H1 (cell line): ENCODE results near the gene PLG. TPM values are rescaled to one million over a fixed set of nuclear protein-coding genes. Genes with fewer than 3 reads are reported as not detected.

Source experiments
- CTCF ChIA-PET: fragments of 300-600 bp; sonication (Branson Sonifier 250); formaldehyde crosslinking; loops from one replicate; lab custom pipeline; 2021; ENCODE audit not compliant: partially characterized antibody; lab: Charles Lee
- POLR2A ChIA-PET: fragments of 300-600 bp; sonication (Branson Sonifier 250); formaldehyde crosslinking; loops from one replicate; lab custom pipeline; 2021; ENCODE audit warnings: inconsistent platforms; ENCODE audit not compliant: partially characterized antibody; lab: Charles Lee
- DNase-seq, 2 experiments: peaks; one replicate each; pipeline versions ENCODE4 v3.0.0 to v3.0.0-alpha.2; 2010 to 2022; ENCODE audit warnings: low spot score in 2 of 2, low read depth in 1 of 2, mixed read lengths in 1 of 2
- FAIRE-seq: peaks from 2 replicates; lab custom pipeline; 2011; peaks lifted over from hg19 to GRCh38; lab: Jason Lieb, UNC
- H2AFZ ChIP-seq: 2 replicates; pipeline ENCODE4 v1.8.1; 2012; ENCODE audit warnings: low read length, inconsistent platforms
- H2AK5ac ChIP-seq: 2 replicates; pipeline ENCODE4 v1.6.1; 2013; ENCODE audit warnings: low read depth, low read length
- H2BK120ac ChIP-seq: replicated peaks from 2 replicates; pipeline ENCODE3; 2013; ENCODE audit warnings: low read depth, low read length, inconsistent platforms
- H2BK12ac ChIP-seq: 2 replicates; pipeline ENCODE4 v1.6.1; 2013; ENCODE audit warnings: low read depth, low read length
- H2BK15ac ChIP-seq: 2 replicates; pipeline ENCODE4 v1.6.1; 2013; ENCODE audit warnings: low read length
- H2BK20ac ChIP-seq: 2 replicates; pipeline ENCODE4 v1.6.1; 2013; ENCODE audit warnings: low read length
- H2BK5ac ChIP-seq: 2 replicates; pipeline ENCODE4 v1.6.1; 2013; ENCODE audit warnings: low read depth, low read length
- H3K14ac ChIP-seq: 2 replicates; pipeline ENCODE4 v1.6.1; 2013; ENCODE audit warnings: inconsistent platforms; ENCODE audit not compliant: insufficient read length
- H3K18ac ChIP-seq: 2 replicates; pipeline ENCODE4 v1.6.1; 2013; ENCODE audit warnings: low read length; ENCODE audit errors: extremely low read depth
- H3K23ac ChIP-seq: 2 replicates; pipeline ENCODE4 v1.6.1; 2013; ENCODE audit warnings: inconsistent platforms; ENCODE audit not compliant: insufficient read length
- H3K23me2 ChIP-seq: 2 replicates; pipeline ENCODE4 v1.6.1; 2013; ENCODE audit warnings: low read depth, low read length
- H3K27ac ChIP-seq: 2 replicates; pipeline ENCODE4 v1.6.1; 2011; ENCODE audit warnings: low read depth, low read length, inconsistent platforms
- H3K27me3 ChIP-seq, 4 experiments: replicated peaks in 1 of 4; 1 replicate in 1 of 4; 2 replicates in 3 of 4; pipeline versions ENCODE4 v1.6.1 to v1.8.1; 2011 to 2013; ENCODE audit warnings: low read length in 3 of 4, mild to moderate bottlenecking in 3 of 4, inconsistent platforms in 2 of 4, mixed read lengths in 2 of 4, moderate library complexity in 1 of 4; ENCODE audit not compliant: control insufficient read depth in 3 of 4, insufficient read depth in 3 of 4; ENCODE audit errors: extremely low read depth in 1 of 4
- H3K36me3 ChIP-seq, 4 experiments: 2 replicates each; pipeline versions ENCODE4 v1.6.1 to v1.8.1; 2011 to 2013; ENCODE audit warnings: mild to moderate bottlenecking in 4 of 4, low read length in 3 of 4, moderate library complexity in 2 of 4, control low read depth in 1 of 4, inconsistent platforms in 1 of 4; ENCODE audit not compliant: insufficient read depth in 4 of 4, control insufficient read depth in 2 of 4
- H3K4ac ChIP-seq: replicated peaks from 2 replicates; pipeline ENCODE3; 2013; ENCODE audit warnings: low read length, low read depth, mixed read lengths, inconsistent platforms; ENCODE audit not compliant: insufficient read length
- H3K4me1 ChIP-seq, 4 experiments: replicated peaks in 1 of 4; 1 replicate in 1 of 4; 2 replicates in 3 of 4; pipeline versions ENCODE4 v1.6.1 to v1.8.1; 2011 to 2013; ENCODE audit warnings: low read length in 3 of 4, inconsistent platforms in 2 of 4, mixed read lengths in 1 of 4; ENCODE audit not compliant: insufficient read depth in 4 of 4, control insufficient read depth in 3 of 4
- H3K4me2 ChIP-seq, 2 experiments: 2 replicates each; pipeline versions ENCODE4 v1.6.1 to v1.8.1; 2011 to 2013; ENCODE audit warnings: low read depth in 2 of 2, low read length in 2 of 2, control low read depth in 1 of 2, inconsistent platforms in 1 of 2, mild to moderate bottlenecking in 1 of 2; ENCODE audit not compliant: insufficient read depth in 1 of 2
- H3K4me3 ChIP-seq, 4 experiments: fragments of 200-600, 300-600 bp in 1 of 4; sonication (generic), shearing (Covaris generic), sonication (Bioruptor Twin) in 1 of 4; 2 replicates each; pipeline versions ENCODE4 v1.5.1 to v1.8.1; 2011 to 2016; ENCODE audit warnings: low read length in 4 of 4, low read depth in 3 of 4, control low read depth in 2 of 4, inconsistent platforms in 2 of 4, mild to moderate bottlenecking in 2 of 4, mixed read lengths in 1 of 4, moderate library complexity in 1 of 4; ENCODE audit not compliant: insufficient read depth in 2 of 4; ENCODE audit errors: extremely low read depth in 1 of 4
- H3K56ac ChIP-seq: replicated peaks from 2 replicates; pipeline ENCODE3; 2013; ENCODE audit warnings: low read depth, mild to moderate bottlenecking, mixed read lengths, low read length, inconsistent platforms; ENCODE audit not compliant: insufficient read length
- H3K79me1 ChIP-seq: 2 replicates; pipeline ENCODE4 v1.6.1; 2013; ENCODE audit warnings: low read depth, low read length, control low read depth
- H3K79me2 ChIP-seq, 2 experiments: 2 replicates each; pipeline versions ENCODE4 v1.6.1 to v1.8.1; 2012 to 2013; ENCODE audit warnings: low read length in 2 of 2, mild to moderate bottlenecking in 2 of 2, inconsistent platforms in 1 of 2; ENCODE audit not compliant: insufficient read depth in 2 of 2, control insufficient read depth in 1 of 2
- H3K9ac ChIP-seq, 4 experiments: replicated peaks in 1 of 4; 1 replicate in 1 of 4; 2 replicates in 3 of 4; pipeline versions ENCODE4 v1.6.1 to v1.8.1; 2011 to 2013; ENCODE audit warnings: low read depth in 3 of 4, low read length in 3 of 4, control low read depth in 2 of 4, mild to moderate bottlenecking in 2 of 4, moderate library complexity in 2 of 4, inconsistent platforms in 1 of 4; ENCODE audit errors: extremely low read depth in 1 of 4
- H3K9me3 ChIP-seq, 2 experiments: 2 replicates each; pipeline versions ENCODE4 v1.6.1 to v1.8.1; 2012 to 2013; ENCODE audit warnings: mild to moderate bottlenecking in 2 of 2, moderate library complexity in 2 of 2, control low read depth in 1 of 2, inconsistent platforms in 1 of 2, low read depth in 1 of 2, low read length in 1 of 2, mixed read lengths in 1 of 2; ENCODE audit not compliant: insufficient read depth in 2 of 2
- H4K20me1 ChIP-seq, 2 experiments: replicated peaks in 1 of 2; 2 replicates each; pipeline versions ENCODE3 to v1.8.1; 2011 to 2013; ENCODE audit warnings: inconsistent platforms in 2 of 2, low read length in 2 of 2, mild to moderate bottlenecking in 1 of 2; ENCODE audit not compliant: insufficient read depth in 2 of 2, control insufficient read depth in 1 of 2
- H4K5ac ChIP-seq: 2 replicates; pipeline ENCODE4 v1.6.1; 2013; ENCODE audit warnings: low read length, low read depth, mixed read lengths, inconsistent platforms; ENCODE audit not compliant: insufficient read length
- H4K8ac ChIP-seq: 2 replicates; pipeline ENCODE4 v1.8.0; 2013; ENCODE audit warnings: mild to moderate bottlenecking, moderate library complexity, low read length, inconsistent platforms; ENCODE audit not compliant: insufficient read depth; ENCODE audit errors: extremely low read depth
- H4K91ac ChIP-seq: replicated peaks from 2 replicates; pipeline ENCODE3; 2013; ENCODE audit warnings: low read length, mixed read lengths, inconsistent platforms; ENCODE audit not compliant: insufficient read length
- CTCF ChIP-seq, 3 experiments: IDR thresholded peaks; 1 replicate in 2 of 3; 2 replicates in 1 of 3; pipeline versions ENCODE4 v1.5.1 to v1.6.1; 2011; ENCODE audit warnings: low read length in 3 of 3, mild to moderate bottlenecking in 3 of 3, inconsistent platforms in 2 of 3, low read depth in 1 of 3, moderate library complexity in 1 of 3; ENCODE audit not compliant: insufficient read depth in 1 of 3; ENCODE audit errors: control extremely low read depth in 1 of 3
- PHF8 ChIP-seq: fragments of 200-600 bp; sonication (generic); conservative IDR thresholded peaks from 2 replicates; pipeline ENCODE4 v1.7.1; 2012; ENCODE audit warnings: low read depth, mild to moderate bottlenecking, inconsistent platforms, low read length, moderate library complexity
- SP1 ChIP-seq: IDR thresholded peaks from 2 replicates; pipeline ENCODE4 v1.6.1; 2011; ENCODE audit warnings: low read depth, low read length
- SRF ChIP-seq: IDR thresholded peaks from 2 replicates; pipeline ENCODE4 v1.6.1; 2011; ENCODE audit warnings: mild to moderate bottlenecking, low read depth, low read length, moderate library complexity
- SUZ12 ChIP-seq: fragments of 200-600 bp; sonication (generic); IDR thresholded peaks from 2 replicates; pipeline ENCODE4 v1.6.1; 2012; ENCODE audit warnings: mild to moderate bottlenecking, inconsistent platforms, low read length, moderate library complexity, mixed read lengths
- WGBS, 2 experiments: shearing (Covaris generic) in 1 of 2; methylation state at CpG; one replicate each; pipeline versions ENCODE4 v1.1.6 to v1.1.7; 2013 to 2015; ENCODE audit warnings: low lambda C conversion rate in 2 of 2, mixed read lengths in 2 of 2, inconsistent platforms in 1 of 2, low coverage in 1 of 2, missing lambda C conversion rate in 1 of 2; ENCODE audit not compliant: insufficient replicate concordance in 2 of 2, insufficient coverage in 1 of 2, insufficient read length in 1 of 2; ENCODE audit errors: extremely low coverage in 1 of 2, missing lambda C conversion rate in 1 of 2; 5-methylcytosine and 5-hydroxymethylcytosine counted together
- polyA plus RNA-seq, 7 experiments: library from polyadenylated mRNA; depleted of rRNA in 3 of 7; stranded (reverse) in 5 of 7; unstranded in 2 of 7; fragments of >200 nt in 5 of 7; fragments of 200-250 nt in 2 of 7; gene quantifications; 1 replicate in 5 of 7; 2 replicates in 1 of 7; 4 replicates in 1 of 7; pipeline versions ENCODE4 v1.2.1 to v1.2.3, GENCODE V29; 2011 to 2013; ENCODE audit warnings: missing spikeins in 2 of 7, mixed read lengths in 2 of 7
- total RNA-seq: library from RNA; stranded (reverse); fragmentation: NEBNext Ultra II Directional; extraction: Animal tissue kit (Norgen Biotek cat#: 25700); gene quantifications from 2 replicates; pipeline ENCODE4 v1.2.1, GENCODE V29; 2021

Gene PLG
- total and polyA plus RNA-seq, 2 of the 8 experiments (the other 6 are each of a cell fraction or from before 2014, with no cell fraction given): not detected

- Histone ChIP-seq H3K27me3 (no peaks in the 10 kb centered on the region; a peak in 1 of 7 replicates), H2BK20ac (no peak overlapping the region), H4K20me1 (no peaks in the 10 kb centered on the region), H3K23ac (no peak overlapping the region), H2BK5ac (no peak overlapping the region), H3K4me2 (no peak overlapping the region), H3K4me3 (no peak overlapping the region), H3K18ac (no peak overlapping the region), H3K9me3 (no peaks in the 10 kb centered on the region), H2AK5ac (no peak overlapping the region), H3K36me3 (no peaks in the 10 kb centered on the region), H3K23me2 (no peaks in the 10 kb centered on the region), H2AFZ (no peak overlapping the region), H4K91ac (no peak overlapping the region), H4K5ac (no peak overlapping the region), H3K14ac (no peak overlapping the region), H3K4me1 (no peaks in the 10 kb centered on the region), H3K79me1 (no peaks in the 10 kb centered on the region), H2BK12ac (no peak overlapping the region), H2BK15ac (no peak overlapping the region), H3K9ac (no peak overlapping the region), H3K79me2 (no peaks in the 10 kb centered on the region), H4K8ac (no peak overlapping the region), H3K56ac (no peak overlapping the region), H2BK120ac (no peak overlapping the region), H3K4ac (no peak overlapping the region), H3K27ac (no peak overlapping the region)
- no peak for DNase-seq
- 79% methylated on average over 3 of the region's 3 CpGs; no CpG with 5 or more reads in 1 of the 2 experiments for WGBS, 2 experiments
- no peak for TF ChIP-seq CTCF (IDR thresholded peaks at IDR 0.05; ENCODE audit: control extremely low read depth in 1 of 3, insufficient read depth in 1 of 3, low read depth in 1 of 3, low read length in 3 of 3)
- no peak for TF ChIP-seq SUZ12
- TF ChIP-seq SRF: no peak
- no peak for TF ChIP-seq SP1
- no peak for TF ChIP-seq PHF8
- no peak for FAIRE-seq
- ChIA-PET POLR2A (no interaction called here), CTCF (interaction anchor here (1.3 to 3.3 kb wide), 3 partner anchors 32 to 635 kb away, joined by 3 to 14 read pairs (median 4); no protein-coding TSS in a partner anchor)
Observed at GRCh38 chr6:160735523-160735922, 33.5 kb downstream of the PLG start.
